ENCODE results near the gene FEM1A.

- TF ChIP-seq, protein P1, sequence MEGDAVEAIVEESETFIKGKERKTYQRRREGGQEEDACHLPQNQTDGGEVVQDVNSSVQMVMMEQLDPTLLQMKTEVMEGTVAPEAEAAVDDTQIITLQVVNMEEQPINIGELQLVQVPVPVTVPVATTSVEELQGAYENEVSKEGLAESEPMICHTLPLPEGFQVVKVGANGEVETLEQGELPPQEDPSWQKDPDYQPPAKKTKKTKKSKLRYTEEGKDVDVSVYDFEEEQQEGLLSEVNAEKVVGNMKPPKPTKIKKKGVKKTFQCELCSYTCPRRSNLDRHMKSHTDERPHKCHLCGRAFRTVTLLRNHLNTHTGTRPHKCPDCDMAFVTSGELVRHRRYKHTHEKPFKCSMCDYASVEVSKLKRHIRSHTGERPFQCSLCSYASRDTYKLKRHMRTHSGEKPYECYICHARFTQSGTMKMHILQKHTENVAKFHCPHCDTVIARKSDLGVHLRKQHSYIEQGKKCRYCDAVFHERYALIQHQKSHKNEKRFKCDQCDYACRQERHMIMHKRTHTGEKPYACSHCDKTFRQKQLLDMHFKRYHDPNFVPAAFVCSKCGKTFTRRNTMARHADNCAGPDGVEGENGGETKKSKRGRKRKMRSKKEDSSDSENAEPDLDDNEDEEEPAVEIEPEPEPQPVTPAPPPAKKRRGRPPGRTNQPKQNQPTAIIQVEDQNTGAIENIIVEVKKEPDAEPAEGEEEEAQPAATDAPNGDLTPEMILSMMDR (conservative IDR thresholded peaks at IDR 0.05 in 1 of 2, IDR thresholded peaks at IDR 0.05 in 1 of 2; ENCODE audit: low read depth in 1 of 2, low read length in 2 of 2), result no peak
- no peak for TF ChIP-seq EZH2 (IDR thresholded peaks at IDR 0.05; ENCODE audit: low read length, missing control alignments)
These were observed 26.1 kb downstream of the FEM1A start for GRCh38 chr19:4817467-4818277.
